ENCODE measurements around the gene PRUNE2. TPM values are rescaled to one million over a fixed set of nuclear protein-coding genes. Genes with fewer than 3 reads are reported as not detected.

Gene PRUNE2
- total RNA-seq, 2 experiments from 2014 or later = 0.38 to 0.44 TPM

DNA sequence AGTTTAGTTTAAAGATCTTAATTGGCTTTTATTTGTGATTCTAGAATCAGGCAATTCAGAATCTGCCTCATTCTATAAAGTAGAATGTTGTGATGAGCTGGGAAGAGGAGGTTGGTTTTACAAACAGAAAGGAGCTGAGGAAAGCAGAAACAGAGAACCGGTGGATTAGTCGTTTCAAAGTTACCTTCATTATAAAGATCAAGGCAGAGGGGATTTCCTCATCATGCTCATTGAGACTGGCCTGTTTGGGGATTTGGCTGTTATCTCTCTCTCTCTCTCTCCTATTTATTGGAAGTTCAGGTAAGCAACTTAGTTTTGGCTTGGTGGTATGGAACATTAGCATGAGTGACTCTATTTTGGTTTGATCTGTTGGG, 313.0 kb downstream of the PRUNE2 start:
- no TSS peak for BruUV-seq (replicated peaks)
- Histone ChIP-seq H3K36me3 (ENCODE audit: insufficient read depth, low read length) (no peaks in the 10 kb centered on the region), H3K27ac (ENCODE audit: low read depth, low read length, poor library complexity, severe bottlenecking) (no peak overlapping the region), H4K20me1 (ENCODE audit: insufficient read depth, low read length) (no peaks in the 10 kb centered on the region), H3K4me3 (ENCODE audit: low read depth, low read length, poor library complexity, severe bottlenecking) (no peak overlapping the region), H3K9me3 (ENCODE audit: low read length) (no peaks in the 10 kb centered on the region), H3K79me2 (ENCODE audit: insufficient read depth, low read depth, low read length) (no peaks in the 10 kb centered on the region), H3K9me2 (ENCODE audit: insufficient read depth, low read length) (no peaks in the 10 kb centered on the region), H3K4me2 (ENCODE audit: low read length) (no peak overlapping the region), H2AFZ (ENCODE audit: low read length) (no peak overlapping the region), H3K4me1 (ENCODE audit: insufficient read depth, low read length, poor library complexity, severe bottlenecking) (peaks cover 18% of the 10 kb centered on the region)
- intact Hi-C loops (cut with micrococcal nuclease; ENCODE audit: unreplicated experiment) = no loop called here
- no peak for DNase-seq (ENCODE audit: low spot score)
- ChIA-PET CTCF (ENCODE audit: unreplicated experiment) (no interaction called here), POLR2A (interaction anchor here (0.6 to 2.2 kb wide), 7 partner anchors 9 to 207 kb away, joined by 3 to 7 read pairs (median 4); no protein-coding TSS in a partner anchor)
- no peak for TF ChIP-seq EZH2phosphoT487 (IDR thresholded peaks at IDR 0.05; ENCODE audit: borderline replicate concordance, low read depth, low read length)
- TF ChIP-seq, protein P1, sequence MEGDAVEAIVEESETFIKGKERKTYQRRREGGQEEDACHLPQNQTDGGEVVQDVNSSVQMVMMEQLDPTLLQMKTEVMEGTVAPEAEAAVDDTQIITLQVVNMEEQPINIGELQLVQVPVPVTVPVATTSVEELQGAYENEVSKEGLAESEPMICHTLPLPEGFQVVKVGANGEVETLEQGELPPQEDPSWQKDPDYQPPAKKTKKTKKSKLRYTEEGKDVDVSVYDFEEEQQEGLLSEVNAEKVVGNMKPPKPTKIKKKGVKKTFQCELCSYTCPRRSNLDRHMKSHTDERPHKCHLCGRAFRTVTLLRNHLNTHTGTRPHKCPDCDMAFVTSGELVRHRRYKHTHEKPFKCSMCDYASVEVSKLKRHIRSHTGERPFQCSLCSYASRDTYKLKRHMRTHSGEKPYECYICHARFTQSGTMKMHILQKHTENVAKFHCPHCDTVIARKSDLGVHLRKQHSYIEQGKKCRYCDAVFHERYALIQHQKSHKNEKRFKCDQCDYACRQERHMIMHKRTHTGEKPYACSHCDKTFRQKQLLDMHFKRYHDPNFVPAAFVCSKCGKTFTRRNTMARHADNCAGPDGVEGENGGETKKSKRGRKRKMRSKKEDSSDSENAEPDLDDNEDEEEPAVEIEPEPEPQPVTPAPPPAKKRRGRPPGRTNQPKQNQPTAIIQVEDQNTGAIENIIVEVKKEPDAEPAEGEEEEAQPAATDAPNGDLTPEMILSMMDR (conservative IDR thresholded peaks at IDR 0.05; ENCODE audit: low read length) = no peak

DNA sequence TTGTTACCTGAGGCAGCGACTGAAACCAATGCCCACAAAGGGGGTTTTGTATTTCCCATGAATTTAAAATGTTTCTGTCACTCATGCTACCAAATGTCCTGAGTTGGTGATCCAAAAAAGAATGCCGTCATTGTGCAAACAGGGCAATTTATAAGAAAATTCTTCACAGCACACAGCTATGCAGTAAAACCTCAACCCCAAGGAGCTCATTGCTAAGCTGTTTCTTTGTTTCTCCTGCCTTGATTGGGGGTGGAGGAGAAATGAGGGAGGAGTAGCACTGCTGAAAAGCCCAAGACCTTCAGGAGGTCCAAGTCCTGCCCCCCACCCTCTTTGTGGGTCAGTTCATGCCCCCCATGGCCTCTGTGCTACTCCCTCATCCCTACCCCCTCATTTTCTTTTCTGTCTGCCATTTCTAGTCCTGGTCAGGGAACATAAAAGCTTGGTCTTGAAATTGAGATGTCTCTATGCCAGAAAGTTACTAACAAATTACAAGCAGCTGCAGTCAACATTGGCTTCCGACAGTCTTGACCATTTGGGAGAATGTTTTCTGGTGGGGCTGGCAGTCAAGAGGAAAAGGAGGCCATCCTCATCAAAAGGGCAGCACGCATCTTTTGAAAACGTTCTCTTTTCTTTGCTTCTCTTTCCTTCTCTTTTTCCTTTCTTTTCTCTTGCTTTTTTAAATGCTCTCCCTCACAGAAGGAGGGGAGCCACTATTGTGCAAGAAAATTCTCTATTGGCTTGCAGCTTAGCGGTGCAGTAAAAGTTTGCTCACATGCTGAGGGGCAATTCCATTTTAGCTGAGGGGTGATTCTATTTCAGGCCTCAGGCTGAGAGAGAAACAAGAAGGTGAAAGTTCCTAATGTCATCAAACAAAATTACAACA, 313.6 kb downstream of the PRUNE2 start:
- Histone ChIP-seq H3K36me3 (ENCODE audit: insufficient read depth, low read length) (no peaks in the 10 kb centered on the region), H3K27ac (ENCODE audit: low read depth, low read length, poor library complexity, severe bottlenecking) (no peak overlapping the region), H3K4me1 (ENCODE audit: insufficient read depth, low read length, poor library complexity, severe bottlenecking) (peaks cover 18% of the 10 kb centered on the region), H3K4me2 (ENCODE audit: low read length) (no peak overlapping the region), H2AFZ (ENCODE audit: low read length) (no peak overlapping the region), H3K79me2 (ENCODE audit: insufficient read depth, low read depth, low read length) (no peaks in the 10 kb centered on the region), H3K9me2 (ENCODE audit: insufficient read depth, low read length) (no peaks in the 10 kb centered on the region), H3K9me3 (ENCODE audit: low read length) (no peaks in the 10 kb centered on the region), H3K4me3 (ENCODE audit: low read depth, low read length, poor library complexity, severe bottlenecking) (no peak overlapping the region), H4K20me1 (ENCODE audit: insufficient read depth, low read length) (no peaks in the 10 kb centered on the region)
- BruUV-seq (replicated peaks) = no TSS peak
- intact Hi-C loops (cut with micrococcal nuclease; ENCODE audit: unreplicated experiment) = no loop called here
- no peak for TF ChIP-seq EZH2phosphoT487 (IDR thresholded peaks at IDR 0.05; ENCODE audit: borderline replicate concordance, low read depth, low read length)
- TF ChIP-seq, protein P1 (conservative IDR thresholded peaks at IDR 0.05; ENCODE audit: low read length) = no peak
- no peak for DNase-seq (ENCODE audit: low spot score)
- ChIA-PET CTCF (ENCODE audit: unreplicated experiment) (no interaction called here), POLR2A (interaction anchor here (0.6 to 2.0 kb wide), 12 partner anchors 10 to 628 kb away, joined by 3 to 14 read pairs (median 4); no protein-coding TSS in a partner anchor)

Measured in OCI-LY7 (cell line).